Ovary (tissue), 9 donors: ENCODE measurements around the gene TMEM59L. TPM values are rescaled to one million over a fixed set of nuclear protein-coding genes. Genes with fewer than 3 reads are reported as not detected.
"Not testable (repeated sequence)": the region's sequence is repeated elsewhere in the genome, so short reads cannot be mapped to it uniquely, and the experiment has no call there.

Source experiments
- DNase-seq, 5 donors: peaks; one replicate each; pipeline ENCODE4 v3.0.0-alpha.2; 2019 to 2020
- H3K27ac ChIP-seq, 2 donors: fragments of 200-600 bp; one replicate each; pipeline versions ENCODE4 v1.5.1 to v1.8.0; 2019 to 2022
- H3K27me3 ChIP-seq: fragments of 200-600 bp; one replicate; pipeline ENCODE4 v1.8.0; 2022
- H3K36me3 ChIP-seq: fragments of 200-600 bp; sonication (generic); one replicate; pipeline ENCODE4 v1.5.1; 2019
- H3K4me1 ChIP-seq: one replicate; pipeline ENCODE4 v1.8.1; 2013; ENCODE audit warnings: mild to moderate bottlenecking, moderate library complexity; ENCODE audit not compliant: insufficient read depth
- H3K4me3 ChIP-seq: fragments of 200-600 bp; sonication (generic); one replicate; pipeline ENCODE4 v1.5.1; 2017
- H3K9me3 ChIP-seq, 2 donors: fragments of 200-600 bp in 1 of 2; sonication (generic) in 1 of 2; one replicate each; pipeline versions ENCODE4 v1.5.1 to v1.8.1; 2013 to 2019; ENCODE audit warnings: mild to moderate bottlenecking in 1 of 2, moderate library complexity in 1 of 2
- CTCF ChIP-seq, 3 donors: fragments of 450-650 bp in 2 of 3; fragments of 200-600 bp in 1 of 3; IDR thresholded peaks; one replicate each; pipeline versions ENCODE4 v1.5.1 to v1.8.0; 2016 to 2022; ENCODE audit warnings: antibody characterized with exemption in 3 of 3, mild to moderate bottlenecking in 1 of 3
- EP300 ChIP-seq: sonication (generic); formaldehyde crosslinking; IDR thresholded peaks from one replicate; pipeline ENCODE4 v1.6.1; 2017; ENCODE audit warnings: antibody characterized with exemption
- POLR2A ChIP-seq: fragments of 450-650 bp; IDR thresholded peaks from one replicate; pipeline ENCODE4 v1.6.1; 2017; ENCODE audit warnings: antibody characterized with exemption, mild to moderate bottlenecking, moderate library complexity
- WGBS, 3 donors: extraction: QIAGEN DNeasy Blood & Tissue Kit in 1 of 3; methylation state at CpG; one replicate each; pipeline versions ENCODE4 v1.1.5 to v1.1.7; 2013 to 2017; 5-methylcytosine and 5-hydroxymethylcytosine counted together
- intact Hi-C, 4 donors: fragments of 100-400 bp; cut with DNase I; formaldehyde crosslinking; loops; one replicate each; pipeline versions ENCODE4 v1.11.0 to v1.15.1; 2022 to 2023
- polyA plus RNA-seq, 2 donors: library from polyadenylated mRNA; stranded (reverse); fragments of 200-250 nt in 1 of 2; fragments of 350-450 nt in 1 of 2; fragmentation: Illumina TruSeq in 1 of 2; extraction: RNeasy Lipid Tissue Mini Kit (QIAGEN cat#74804) in 1 of 2; gene quantifications; one replicate each; pipeline ENCODE4 v1.2.3, GENCODE V29; 2013 to 2014
- total RNA-seq, 7 donors: library from RNA; depleted of rRNA in 2 of 7; stranded (reverse); fragments of >200 nt in 2 of 7; fragmentation: NEBNext Ultra II Directional in 3 of 7; extraction: Animal tissue kit (Norgen Biotek cat#: 25700) in 3 of 7; gene quantifications; one replicate each; pipeline versions ENCODE4 v1.1.0 to v1.2.4, GENCODE V29; 2016 to 2023
- donor health status: DM: no; HTN: no; CAD: no; lungs with moderate emphysema.
- donor health status: DM: no; HTN: no; CAD: no.
- donor health status: Bipolar disorder and iron deficiency.
- donor health status: DM: yes; HTN: yes; CAD: no.
- donor health status: DM: no; HTN: no; CAD: no.
- donor health status: DM: yes; HTN: yes; CAD: no.

TMEM59L gene
- total and polyA plus RNA-seq, 9 donors: 0.20 to 0.53 (median 0.51) TPM; not detected in 4

- H3K4me1 ChIP-seq: peaks cover 19% of the 10 kb centered on the region
These were observed 23.0 kb upstream of the TMEM59L start for GRCh38 chr19:18589380-18590272.

GRCh38 chr19:18590273-18591272 lies 22.1 kb upstream of the TMEM59L start:
- no peaks in the 10 kb centered on the region for H3K36me3 ChIP-seq
- DNase-seq: peak in 3 of 5 donors; percentile 61 to 67 (median 63)
- H3K4me1 ChIP-seq: peaks cover 19% of the 10 kb centered on the region
- WGBS, 3 donors: 60 to 75% (median 65%) methylated on average over 40 of the region's 40 CpGs
- no peak overlapping the region for H3K4me3 ChIP-seq
- no peaks in the 10 kb centered on the region for H3K27me3 ChIP-seq
- peak overlapping the region in 1 of 2 donors; percentile 72 for H3K27ac ChIP-seq
- H3K9me3 ChIP-seq: no peaks in the 10 kb centered on the region
- intact Hi-C loops: loop anchor here in 3 of 4 donors (5.0 to 10.0 kb wide), 3 partner anchors 84 to 264 kb away; no protein-coding TSS in a partner anchor
- TF ChIP-seq POLR2A (no peak), CTCF (IDR thresholded peaks at IDR 0.05) (no peak), EP300 (no peak)

More at GRCh38 chr19:18589380-18590272, 23.0 kb upstream of the TMEM59L start:
- Histone ChIP-seq H3K27me3 (no peaks in the 10 kb centered on the region), H3K36me3 (no peaks in the 10 kb centered on the region), H3K9me3 (no peaks in the 10 kb centered on the region), H3K4me3 (peak overlapping the region; percentile 68), H3K27ac (peak overlapping the region in 1 of 2 donors; percentile 72)
- WGBS, 3 donors: 3 to 7% (median 6%) methylated on average over 37 to 52 of the region's 52 CpGs
- intact Hi-C loops: loop anchor here in 3 of 4 donors (5.0 to 10.0 kb wide), 5 partner anchors 85 to 265 kb away; no protein-coding TSS in a partner anchor
- TF ChIP-seq EP300 (no peak), POLR2A (no peak), CTCF (IDR thresholded peaks at IDR 0.05) (peak in 2 of 3 donors; percentile 30 to 37)
- peak; percentile 58 to 77 (median 66) for DNase-seq

GRCh38 chr19:18591735-18592385 lies 20.8 kb upstream of the TMEM59L start:
- Histone ChIP-seq H3K36me3 (no peaks in the 10 kb centered on the region), H3K4me1 (peaks cover 19% of the 10 kb centered on the region), H3K4me3 (no peak overlapping the region), H3K9me3 (no peaks in the 10 kb centered on the region), H3K27me3 (no peaks in the 10 kb centered on the region), H3K27ac (no peak overlapping the region)
- WGBS, 3 donors: 85 to 92% (median 88%) methylated on average over 22 of the region's 22 CpGs
- no peak for DNase-seq
- intact Hi-C loops: loop anchor here in 3 of 4 donors (5.0 to 10.0 kb wide), 3 partner anchors 83 to 263 kb away; no protein-coding TSS in a partner anchor
- TF ChIP-seq POLR2A (no peak), CTCF (IDR thresholded peaks at IDR 0.05) (no peak), EP300 (no peak)

- 49 to 67% (median 62%) methylated on average over 5 of the region's 5 CpGs for WGBS, 3 donors
- H3K9me3 ChIP-seq, H3K4me3 ChIP-seq, H3K27ac ChIP-seq, H3K27me3 ChIP-seq, DNase-seq, H3K36me3 ChIP-seq: not testable (repeated sequence)
- peaks cover 19% of the 10 kb centered on the region for H3K4me1 ChIP-seq
- intact Hi-C loops: loop anchor here in 3 of 4 donors (5.0 to 10.0 kb wide), 3 partner anchors 82 to 262 kb away; no protein-coding TSS in a partner anchor
These were observed 19.9 kb upstream of the TMEM59L start for GRCh38 chr19:18592732-18593131.
